SK-N-SH treated with all-trans-retinoic acid at 6 μM for 48 hours (cell line): ENCODE measurements around the gene CTXN2.

ENCODE experiments used
- ATAC-seq: fragments of 200-7000 bp; cut with Tn5 transposase; 3 replicates; pipeline ENCODE4 v1.9.1; 2020; ENCODE audit warnings: mild to moderate bottlenecking, moderate library complexity
- ARNTL ChIP-seq: fragments of 450-650 bp; formaldehyde crosslinking; IDR thresholded peaks from 2 replicates; pipeline ENCODE4 v1.5.0; 2020; ENCODE audit warnings: low read depth, mild to moderate bottlenecking, moderate library complexity, borderline replicate concordance
- CSDC2 ChIP-seq: fragments of 250-450 bp; sonication (Bioruptor Pico); IDR thresholded peaks from 2 replicates; pipeline ENCODE4 v1.5.0; 2020; ENCODE audit warnings: mild to moderate bottlenecking, moderate library complexity
- ESRRG ChIP-seq: fragments of 250-450 bp; sonication (Bioruptor Pico); IDR thresholded peaks from 2 replicates; pipeline ENCODE4 v1.6.1; 2021; ENCODE audit warnings: mild to moderate bottlenecking
- OSR1 ChIP-seq: fragments of 250-450 bp; sonication (Bioruptor Pico); IDR thresholded peaks from 2 replicates; pipeline ENCODE4 v1.8.0; 2022; ENCODE audit warnings: moderate library complexity, mild to moderate bottlenecking, inconsistent platforms
- POU6F1 ChIP-seq: fragments of 250-450 bp; sonication (Bioruptor Pico); IDR thresholded peaks from 2 replicates; pipeline ENCODE4 v1.8.0; 2021; ENCODE audit warnings: low read depth, mild to moderate bottlenecking, moderate library complexity, borderline replicate concordance
- PPARA ChIP-seq: fragments of 250-450 bp; sonication (Bioruptor Pico); IDR thresholded peaks from 2 replicates; pipeline ENCODE4 v1.5.0; 2020; ENCODE audit warnings: mild to moderate bottlenecking, borderline replicate concordance
- RARB ChIP-seq: fragments of 250-450 bp; sonication (Bioruptor Pico); IDR thresholded peaks from 2 replicates; pipeline ENCODE4 v1.8.0; 2021; ENCODE audit warnings: mild to moderate bottlenecking, moderate library complexity
- SNAI2 ChIP-seq: fragments of 250-450 bp; sonication (Bioruptor Pico); IDR thresholded peaks from 2 replicates; pipeline ENCODE4 v1.5.0; 2020; ENCODE audit warnings: mild to moderate bottlenecking, moderate library complexity
- TCF4 ChIP-seq: fragments of 250-450 bp; sonication (Bioruptor Pico); IDR thresholded peaks from 2 replicates; pipeline ENCODE4 v1.8.0; 2021; ENCODE audit warnings: mild to moderate bottlenecking, moderate library complexity, borderline replicate concordance
- ZFP3 ChIP-seq: fragments of 250-450 bp; sonication (Bioruptor Pico); IDR thresholded peaks from 2 replicates; pipeline ENCODE4 v1.5.0; 2020; ENCODE audit warnings: mild to moderate bottlenecking, moderate library complexity
- ZFP30 ChIP-seq: fragments of 450-650 bp; formaldehyde crosslinking; IDR thresholded peaks from 2 replicates; pipeline ENCODE4 v1.5.0; 2022; ENCODE audit warnings: mild to moderate bottlenecking, moderate library complexity
- ZNF565 ChIP-seq: fragments of 450-650 bp; formaldehyde crosslinking; conservative IDR thresholded peaks from 2 replicates; pipeline ENCODE4 v1.5.0; 2020; ENCODE audit warnings: low read depth, mild to moderate bottlenecking, moderate library complexity
- ZNF70 ChIP-seq: fragments of 450-650 bp; formaldehyde crosslinking; IDR thresholded peaks from 2 replicates; pipeline ENCODE4 v1.5.0; 2020; ENCODE audit warnings: mild to moderate bottlenecking, moderate library complexity
- ZNF8 ChIP-seq: fragments of 450-650 bp; formaldehyde crosslinking; IDR thresholded peaks from 2 replicates; pipeline ENCODE4 v1.5.0; 2020; ENCODE audit warnings: mild to moderate bottlenecking, moderate library complexity

Gene CTXN2

GRCh38 chr15:48253172-48253571 is 61.7 kb downstream of the CTXN2 start:
- ATAC-seq, result no peak
- TF ChIP-seq PPARA (CRISPR knock-in tag), result no peak
- no peak for TF ChIP-seq ESRRG (CRISPR knock-in tag)
- TF ChIP-seq ZFP3 (CRISPR knock-in tag), result no peak
- no peak for TF ChIP-seq ZNF70 (CRISPR knock-in tag)
- no peak for TF ChIP-seq ZFP30
- TF ChIP-seq TCF4 (CRISPR knock-in tag), result no peak
- no peak for TF ChIP-seq OSR1
- no peak for TF ChIP-seq SNAI2 (CRISPR knock-in tag)
- TF ChIP-seq RARB, result no peak
- TF ChIP-seq CSDC2, result no peak
- TF ChIP-seq ZNF565 (CRISPR knock-in tag), result no peak
- TF ChIP-seq ZNF8 (CRISPR knock-in tag), result no peak
- TF ChIP-seq POU6F1 (CRISPR knock-in tag), result no peak
- TF ChIP-seq ARNTL (CRISPR knock-in tag), result no peak
